ENCODE data around the gene TMOD1. TPM values are rescaled to one million over a fixed set of nuclear protein-coding genes. Genes with fewer than 3 reads are reported as not detected.

The TMOD1 gene
- total RNA-seq, 1 experiment from 2014 or later, result 1.0 TPM

DNA sequence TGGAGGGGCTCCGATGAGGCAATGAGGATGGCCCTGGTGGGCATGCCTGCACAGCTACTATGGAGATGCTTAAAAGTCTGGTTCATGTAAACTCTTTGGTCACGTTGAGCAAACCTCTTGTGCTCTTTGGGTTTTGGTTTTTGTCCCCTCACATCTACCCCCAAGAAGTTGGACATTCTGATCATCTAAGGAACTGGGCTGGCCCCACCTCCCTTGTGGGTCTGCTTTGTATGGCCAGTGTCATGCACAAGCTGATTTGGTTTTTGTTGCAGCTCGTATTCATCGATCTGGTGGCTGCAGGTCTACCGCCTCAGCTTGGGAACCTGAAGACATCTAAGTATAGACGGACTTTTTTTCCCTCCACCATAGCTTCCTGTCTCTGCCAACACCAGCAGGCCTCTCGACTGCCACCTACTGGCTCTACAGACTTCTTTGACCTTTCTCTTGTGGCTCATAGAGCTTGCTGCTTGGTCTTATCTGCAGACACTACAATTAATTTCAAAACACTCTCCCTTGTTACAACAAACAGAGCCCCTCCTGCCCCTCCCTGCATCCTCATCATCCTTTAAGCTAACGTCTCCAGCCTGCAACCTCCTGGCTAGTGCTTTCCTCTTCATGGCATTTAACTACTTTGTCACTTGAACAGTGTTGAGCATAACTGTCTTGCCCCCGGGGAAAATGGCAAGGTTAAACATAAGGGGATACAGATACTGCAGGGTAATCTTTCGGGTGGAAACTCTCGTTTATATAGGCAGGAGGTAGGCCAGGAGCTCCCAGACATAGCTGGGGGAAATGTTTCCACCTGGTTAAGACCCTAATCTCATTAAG lies 97.2 kb downstream of the TMOD1 start:
- Mint-ChIP-seq H3K9me3 (no peaks in the 10 kb centered on the region), H3K4me3 (no peak overlapping the region), H3K27me3 (ENCODE audit: low read depth) (no peaks in the 10 kb centered on the region), H3K4me1 (peaks cover 4% of the 10 kb centered on the region), H3K27ac (peak overlapping the region; percentile 75; the same call in 1 of the 2 replicates), H3K36me3 (peaks cover 21% of the 10 kb centered on the region)
- DNase-seq (ENCODE audit: low spot score), result peak; percentile 69
- ChIA-PET POLR2A (interaction anchor here (1.2 kb wide), 1 partner anchor 97 kb away, joined by 9 read pairs; the partner anchor contains the start of gene TMOD1), CTCF (interaction anchor here (0.5 to 3.8 kb wide), 57 partner anchors 8 to 871 kb away, joined by 3 to 112 read pairs (median 7); partner anchors contain the start of genes NCBP1, TDRD7, TMOD1 and TSTD2)
- TF ChIP-seq ETV6 (CRISPR knock-in tag; IDR thresholded peaks at IDR 0.05) (peak; percentile 22; the same call in 1 of the 2 replicates), JUN (CRISPR knock-in tag; IDR thresholded peaks at IDR 0.05) (no peak), NFATC4 (CRISPR knock-in tag; IDR thresholded peaks at IDR 0.05) (no peak), NR2C2 (CRISPR knock-in tag; IDR thresholded peaks at IDR 0.05) (no peak), ZNF317 (CRISPR knock-in tag; IDR thresholded peaks at IDR 0.05; ENCODE audit: borderline replicate concordance, low read depth) (no peak), NFE2L1 (CRISPR knock-in tag; IDR thresholded peaks at IDR 0.05) (no peak), ATF1 (CRISPR knock-in tag; IDR thresholded peaks at IDR 0.05) (no peak), ELF4 (CRISPR knock-in tag; IDR thresholded peaks at IDR 0.05; ENCODE audit: low read depth) (no peak), PRRX2 (CRISPR knock-in tag; IDR thresholded peaks at IDR 0.05) (no peak)
- TF ChIP-seq, protein P1, sequence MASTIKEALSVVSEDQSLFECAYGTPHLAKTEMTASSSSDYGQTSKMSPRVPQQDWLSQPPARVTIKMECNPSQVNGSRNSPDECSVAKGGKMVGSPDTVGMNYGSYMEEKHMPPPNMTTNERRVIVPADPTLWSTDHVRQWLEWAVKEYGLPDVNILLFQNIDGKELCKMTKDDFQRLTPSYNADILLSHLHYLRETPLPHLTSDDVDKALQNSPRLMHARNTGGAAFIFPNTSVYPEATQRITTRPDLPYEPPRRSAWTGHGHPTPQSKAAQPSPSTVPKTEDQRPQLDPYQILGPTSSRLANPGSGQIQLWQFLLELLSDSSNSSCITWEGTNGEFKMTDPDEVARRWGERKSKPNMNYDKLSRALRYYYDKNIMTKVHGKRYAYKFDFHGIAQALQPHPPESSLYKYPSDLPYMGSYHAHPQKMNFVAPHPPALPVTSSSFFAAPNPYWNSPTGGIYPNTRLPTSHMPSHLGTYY (CRISPR knock-in tag; IDR thresholded peaks at IDR 0.05), result no peak
- TF ChIP-seq, protein P2, sequence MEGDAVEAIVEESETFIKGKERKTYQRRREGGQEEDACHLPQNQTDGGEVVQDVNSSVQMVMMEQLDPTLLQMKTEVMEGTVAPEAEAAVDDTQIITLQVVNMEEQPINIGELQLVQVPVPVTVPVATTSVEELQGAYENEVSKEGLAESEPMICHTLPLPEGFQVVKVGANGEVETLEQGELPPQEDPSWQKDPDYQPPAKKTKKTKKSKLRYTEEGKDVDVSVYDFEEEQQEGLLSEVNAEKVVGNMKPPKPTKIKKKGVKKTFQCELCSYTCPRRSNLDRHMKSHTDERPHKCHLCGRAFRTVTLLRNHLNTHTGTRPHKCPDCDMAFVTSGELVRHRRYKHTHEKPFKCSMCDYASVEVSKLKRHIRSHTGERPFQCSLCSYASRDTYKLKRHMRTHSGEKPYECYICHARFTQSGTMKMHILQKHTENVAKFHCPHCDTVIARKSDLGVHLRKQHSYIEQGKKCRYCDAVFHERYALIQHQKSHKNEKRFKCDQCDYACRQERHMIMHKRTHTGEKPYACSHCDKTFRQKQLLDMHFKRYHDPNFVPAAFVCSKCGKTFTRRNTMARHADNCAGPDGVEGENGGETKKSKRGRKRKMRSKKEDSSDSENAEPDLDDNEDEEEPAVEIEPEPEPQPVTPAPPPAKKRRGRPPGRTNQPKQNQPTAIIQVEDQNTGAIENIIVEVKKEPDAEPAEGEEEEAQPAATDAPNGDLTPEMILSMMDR (IDR thresholded peaks at IDR 0.05), result peak; percentile 81
- TF ChIP-seq, protein P3, sequence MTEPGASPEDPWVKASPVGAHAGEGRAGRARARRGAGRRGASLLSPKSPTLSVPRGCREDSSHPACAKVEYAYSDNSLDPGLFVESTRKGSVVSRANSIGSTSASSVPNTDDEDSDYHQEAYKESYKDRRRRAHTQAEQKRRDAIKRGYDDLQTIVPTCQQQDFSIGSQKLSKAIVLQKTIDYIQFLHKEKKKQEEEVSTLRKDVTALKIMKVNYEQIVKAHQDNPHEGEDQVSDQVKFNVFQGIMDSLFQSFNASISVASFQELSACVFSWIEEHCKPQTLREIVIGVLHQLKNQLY (CRISPR knock-in tag; IDR thresholded peaks at IDR 0.05), result no peak
- TF ChIP-seq, protein P4, sequence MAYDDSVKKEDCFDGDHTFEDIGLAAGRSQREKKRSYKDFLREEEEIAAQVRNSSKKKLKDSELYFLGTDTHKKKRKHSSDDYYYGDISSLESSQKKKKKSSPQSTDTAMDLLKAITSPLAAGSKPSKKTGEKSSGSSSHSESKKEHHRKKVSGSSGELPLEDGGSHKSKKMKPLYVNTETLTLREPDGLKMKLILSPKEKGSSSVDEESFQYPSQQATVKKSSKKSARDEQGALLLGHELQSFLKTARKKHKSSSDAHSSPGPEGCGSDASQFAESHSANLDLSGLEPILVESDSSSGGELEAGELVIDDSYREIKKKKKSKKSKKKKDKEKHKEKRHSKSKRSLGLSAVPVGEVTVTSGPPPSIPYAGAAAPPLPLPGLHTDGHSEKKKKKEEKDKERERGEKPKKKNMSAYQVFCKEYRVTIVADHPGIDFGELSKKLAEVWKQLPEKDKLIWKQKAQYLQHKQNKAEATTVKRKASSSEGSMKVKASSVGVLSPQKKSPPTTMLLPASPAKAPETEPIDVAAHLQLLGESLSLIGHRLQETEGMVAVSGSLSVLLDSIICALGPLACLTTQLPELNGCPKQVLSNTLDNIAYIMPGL (CRISPR knock-in tag; IDR thresholded peaks at IDR 0.05), result no peak
- TF ChIP-seq, protein P5, sequence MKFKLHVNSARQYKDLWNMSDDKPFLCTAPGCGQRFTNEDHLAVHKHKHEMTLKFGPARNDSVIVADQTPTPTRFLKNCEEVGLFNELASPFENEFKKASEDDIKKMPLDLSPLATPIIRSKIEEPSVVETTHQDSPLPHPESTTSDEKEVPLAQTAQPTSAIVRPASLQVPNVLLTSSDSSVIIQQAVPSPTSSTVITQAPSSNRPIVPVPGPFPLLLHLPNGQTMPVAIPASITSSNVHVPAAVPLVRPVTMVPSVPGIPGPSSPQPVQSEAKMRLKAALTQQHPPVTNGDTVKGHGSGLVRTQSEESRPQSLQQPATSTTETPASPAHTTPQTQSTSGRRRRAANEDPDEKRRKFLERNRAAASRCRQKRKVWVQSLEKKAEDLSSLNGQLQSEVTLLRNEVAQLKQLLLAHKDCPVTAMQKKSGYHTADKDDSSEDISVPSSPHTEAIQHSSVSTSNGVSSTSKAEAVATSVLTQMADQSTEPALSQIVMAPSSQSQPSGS (CRISPR knock-in tag; IDR thresholded peaks at IDR 0.05; ENCODE audit: borderline replicate concordance, low read depth), result no peak
- peak; percentile 90 for ATAC-seq

DNA sequence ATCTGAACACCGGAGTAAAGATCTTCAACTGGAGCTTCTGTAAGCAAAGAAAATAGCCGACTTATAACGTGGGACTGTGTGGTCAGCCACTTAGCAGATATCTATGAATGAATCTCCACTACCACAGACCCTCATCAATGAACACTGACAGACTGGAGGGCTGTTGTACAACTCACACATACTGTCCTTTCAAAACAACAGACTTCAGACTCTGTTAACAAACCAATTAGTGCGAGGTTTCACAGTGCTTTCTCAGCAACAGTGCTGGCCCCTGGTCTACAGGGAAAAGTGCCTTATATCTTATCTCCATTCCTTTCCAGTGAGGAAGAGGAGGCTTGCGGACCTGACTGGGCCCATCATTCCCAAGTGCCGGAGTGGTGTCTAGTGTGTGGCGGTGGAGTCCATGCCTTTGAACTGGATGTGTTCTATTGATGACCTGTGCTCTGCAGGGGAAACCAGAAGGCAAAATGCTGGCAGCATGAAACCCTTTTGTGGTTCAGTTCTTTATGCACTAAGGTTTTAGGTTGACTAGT lies 97.9 kb downstream of the TMOD1 start:
- DNase-seq (ENCODE audit: low spot score), result no peak
- Mint-ChIP-seq H3K4me1 (peaks cover 4% of the 10 kb centered on the region), H3K27ac (no peak overlapping the region), H3K36me3 (peaks cover 25% of the 10 kb centered on the region), H3K27me3 (ENCODE audit: low read depth) (no peaks in the 10 kb centered on the region), H3K9me3 (no peaks in the 10 kb centered on the region), H3K4me3 (no peak overlapping the region)
- ChIA-PET CTCF (interaction anchor here (1.0 to 3.8 kb wide), 48 partner anchors 9 to 745 kb away, joined by 3 to 112 read pairs (median 8); partner anchors contain the start of genes NCBP1, TDRD7, TMOD1 and TSTD2), POLR2A (interaction anchor here (1.2 kb wide), 1 partner anchor 98 kb away, joined by 9 read pairs; the partner anchor contains the start of gene TMOD1)
- no peak for ATAC-seq
- TF ChIP-seq ZNF423 (CRISPR knock-in tag; IDR thresholded peaks at IDR 0.05), result no peak
- no peak for TF ChIP-seq NR2C2 (CRISPR knock-in tag; IDR thresholded peaks at IDR 0.05)
- TF ChIP-seq GRHL2 (CRISPR knock-in tag; IDR thresholded peaks at IDR 0.05; ENCODE audit: insufficient replicate concordance, severe bottlenecking), result no peak
- TF ChIP-seq, protein P6, sequence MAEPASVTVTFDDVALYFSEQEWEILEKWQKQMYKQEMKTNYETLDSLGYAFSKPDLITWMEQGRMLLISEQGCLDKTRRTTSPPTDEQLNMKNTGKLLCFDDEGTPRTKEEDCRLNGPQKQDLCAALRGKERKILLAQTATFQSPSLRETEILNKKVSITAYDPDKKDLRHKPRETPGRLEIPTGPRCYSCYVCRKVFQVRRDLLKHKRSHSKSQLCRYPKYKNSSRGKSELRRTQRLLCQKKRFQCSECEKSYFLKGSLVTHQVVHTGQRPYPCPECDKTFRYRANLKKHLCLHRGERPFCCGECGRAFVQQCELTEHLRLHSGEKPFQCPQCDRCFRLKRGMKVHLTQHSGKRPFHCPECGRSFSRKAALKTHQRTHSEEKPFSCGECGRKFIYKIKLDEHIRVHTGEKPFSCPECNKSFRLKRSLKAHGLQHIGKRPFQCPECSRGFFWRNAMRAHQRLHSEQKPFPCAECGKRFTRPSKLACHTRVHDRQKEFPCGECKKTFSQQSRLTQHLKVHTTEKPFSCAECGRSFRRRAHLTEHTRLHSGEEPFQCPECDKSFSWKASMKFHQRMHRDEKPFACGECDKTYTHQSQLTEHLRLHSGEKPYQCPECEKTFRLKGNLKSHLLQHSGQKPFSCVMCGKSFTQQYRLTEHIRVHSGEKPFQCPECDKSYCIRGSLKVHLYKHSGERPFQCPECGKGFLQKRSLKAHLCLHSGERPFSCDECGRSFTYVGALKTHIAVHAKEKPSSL (CRISPR knock-in tag; conservative IDR thresholded peaks at IDR 0.05), result no peak
- TF ChIP-seq, protein P4 (CRISPR knock-in tag; IDR thresholded peaks at IDR 0.05), result no peak
- TF ChIP-seq NR3C1 (CRISPR knock-in tag; conservative IDR thresholded peaks at IDR 0.05; ENCODE audit: low read depth), result no peak
- TF ChIP-seq, protein P7, sequence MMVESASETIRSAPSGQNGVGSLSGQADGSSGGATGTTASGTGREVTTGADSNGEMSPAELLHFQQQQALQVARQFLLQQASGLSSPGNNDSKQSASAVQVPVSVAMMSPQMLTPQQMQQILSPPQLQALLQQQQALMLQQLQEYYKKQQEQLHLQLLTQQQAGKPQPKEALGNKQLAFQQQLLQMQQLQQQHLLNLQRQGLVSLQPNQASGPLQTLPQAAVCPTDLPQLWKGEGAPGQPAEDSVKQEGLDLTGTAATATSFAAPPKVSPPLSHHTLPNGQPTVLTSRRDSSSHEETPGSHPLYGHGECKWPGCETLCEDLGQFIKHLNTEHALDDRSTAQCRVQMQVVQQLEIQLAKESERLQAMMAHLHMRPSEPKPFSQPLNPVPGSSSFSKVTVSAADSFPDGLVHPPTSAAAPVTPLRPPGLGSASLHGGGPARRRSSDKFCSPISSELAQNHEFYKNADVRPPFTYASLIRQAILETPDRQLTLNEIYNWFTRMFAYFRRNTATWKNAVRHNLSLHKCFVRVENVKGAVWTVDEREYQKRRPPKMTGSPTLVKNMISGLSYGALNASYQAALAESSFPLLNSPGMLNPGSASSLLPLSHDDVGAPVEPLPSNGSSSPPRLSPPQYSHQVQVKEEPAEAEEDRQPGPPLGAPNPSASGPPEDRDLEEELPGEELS (CRISPR knock-in tag; IDR thresholded peaks at IDR 0.05), result no peak

All from WTC11 (cell line).